ENCODE measurements around the gene NR3C1. TPM values are rescaled to one million over a fixed set of nuclear protein-coding genes. Genes with fewer than 3 reads are reported as not detected.

The NR3C1 gene
- polyA plus RNA-seq, 1 donor from 2014 or later = 2.3 TPM

DNA sequence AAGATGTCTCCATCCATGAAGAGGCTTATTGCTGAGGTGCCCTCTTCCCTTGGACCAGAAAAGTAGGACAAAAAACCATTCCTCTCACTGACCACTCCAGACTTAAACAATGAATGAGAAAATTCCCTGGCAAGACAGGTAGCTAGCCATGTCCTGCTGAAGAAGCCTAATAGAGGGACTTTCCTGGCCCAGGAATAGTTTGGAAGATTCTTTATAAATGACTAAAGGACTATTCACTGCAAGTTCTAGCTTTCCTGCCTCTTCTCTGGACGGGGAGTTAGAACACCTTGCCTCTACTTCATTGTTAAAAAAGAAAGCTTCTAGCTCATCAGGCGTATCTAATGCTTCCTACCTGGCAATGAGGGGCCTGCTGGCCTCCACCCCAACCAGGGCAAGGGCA lies 153.6 kb downstream of the NR3C1 start:
- no peak overlapping the region for H3K27ac ChIP-seq (ENCODE audit: low read length)
- TF ChIP-seq RAD21 (conservative IDR thresholded peaks at IDR 0.05) (no peak), POLR2AphosphoS5 (IDR thresholded peaks at IDR 0.05) (no peak), TAF1 (IDR thresholded peaks at IDR 0.05; ENCODE audit: low read depth) (no peak), SMC3 (conservative IDR thresholded peaks at IDR 0.05; ENCODE audit: poor library complexity) (no peak), EP300 (conservative IDR thresholded peaks at IDR 0.05; ENCODE audit: poor library complexity, severe bottlenecking) (no peak)
- no peaks in the 10 kb centered on the region for H3K9me3 ChIP-seq (ENCODE audit: low read length)
- H4K20me1 ChIP-seq (ENCODE audit: insufficient read depth) = no peaks in the 10 kb centered on the region
- no peaks in the 10 kb centered on the region for H3K27me3 ChIP-seq (ENCODE audit: insufficient read depth, low read depth, low read length)
- H2AFZ ChIP-seq (ENCODE audit: low read depth, low read length) = no peak overlapping the region
- H3K9me2 ChIP-seq (ENCODE audit: insufficient read depth, low read length) = no peaks in the 10 kb centered on the region
- H3K9ac ChIP-seq (ENCODE audit: low read length) = no peak overlapping the region
- no peaks in the 10 kb centered on the region for H3K79me2 ChIP-seq (replicated peaks; ENCODE audit: insufficient read depth, low read length)
- no peaks in the 10 kb centered on the region for H3K36me3 ChIP-seq (ENCODE audit: insufficient read depth, low read length)
- no peak overlapping the region for H3K4me3 ChIP-seq (ENCODE audit: low read length)
- no peaks in the 10 kb centered on the region for H3F3A ChIP-seq (ENCODE audit: insufficient read depth, low read length, poor library complexity, severe bottlenecking)
- H3K4me2 ChIP-seq (ENCODE audit: low read length) = no peak overlapping the region

DNA sequence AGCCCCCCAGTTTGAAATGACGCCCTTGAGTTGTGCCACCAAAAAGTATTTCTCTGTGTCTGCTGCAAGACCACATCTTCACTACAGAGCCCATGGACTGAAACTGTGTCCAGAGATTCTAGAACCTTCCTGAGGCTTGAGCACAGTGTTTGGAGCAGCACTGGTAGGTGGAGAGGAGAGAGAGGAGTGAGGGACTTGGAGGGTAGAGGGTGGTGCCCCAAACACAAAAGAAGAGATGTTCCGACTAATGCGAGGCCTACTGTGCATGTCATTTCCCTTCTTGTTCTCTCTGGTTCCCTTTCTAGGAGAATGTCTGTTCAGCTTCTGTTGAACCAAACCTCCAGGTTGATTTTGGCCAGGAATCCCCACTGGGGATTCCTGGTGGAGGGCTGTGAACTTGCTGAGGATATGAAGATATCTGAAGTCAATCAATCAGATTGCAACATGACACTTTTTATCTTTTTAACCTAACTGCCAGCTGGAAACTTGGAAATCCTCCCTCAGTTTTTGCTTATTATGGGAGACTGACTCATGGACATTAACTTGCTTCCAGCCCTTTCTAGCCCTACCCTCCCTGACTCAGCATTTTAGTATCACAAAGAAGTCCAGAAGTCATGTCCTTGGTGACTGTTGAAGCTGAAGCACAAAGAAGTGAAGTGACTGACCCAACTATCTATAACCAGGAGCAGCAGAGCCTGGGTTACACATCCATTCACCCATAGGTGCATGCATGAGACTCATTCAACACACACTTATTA lies 154.5 kb downstream of the NR3C1 start:
- H2AFZ ChIP-seq (ENCODE audit: low read depth, low read length) = no peak overlapping the region
- no peak overlapping the region for H3K4me3 ChIP-seq (ENCODE audit: low read length)
- no peaks in the 10 kb centered on the region for H3K79me2 ChIP-seq (replicated peaks; ENCODE audit: insufficient read depth, low read length)
- H3K27me3 ChIP-seq (ENCODE audit: insufficient read depth, low read depth, low read length) = no peaks in the 10 kb centered on the region
- no peaks in the 10 kb centered on the region for H3K9me3 ChIP-seq (ENCODE audit: low read length)
- no peaks in the 10 kb centered on the region for H3K9me2 ChIP-seq (ENCODE audit: insufficient read depth, low read length)
- H4K20me1 ChIP-seq (ENCODE audit: insufficient read depth) = no peaks in the 10 kb centered on the region
- no peaks in the 10 kb centered on the region for H3K36me3 ChIP-seq (ENCODE audit: insufficient read depth, low read length)
- H3K9ac ChIP-seq (ENCODE audit: low read length) = no peak overlapping the region
- no peak for TF ChIP-seq RAD21 (conservative IDR thresholded peaks at IDR 0.05)
- TF ChIP-seq, protein P1, sequence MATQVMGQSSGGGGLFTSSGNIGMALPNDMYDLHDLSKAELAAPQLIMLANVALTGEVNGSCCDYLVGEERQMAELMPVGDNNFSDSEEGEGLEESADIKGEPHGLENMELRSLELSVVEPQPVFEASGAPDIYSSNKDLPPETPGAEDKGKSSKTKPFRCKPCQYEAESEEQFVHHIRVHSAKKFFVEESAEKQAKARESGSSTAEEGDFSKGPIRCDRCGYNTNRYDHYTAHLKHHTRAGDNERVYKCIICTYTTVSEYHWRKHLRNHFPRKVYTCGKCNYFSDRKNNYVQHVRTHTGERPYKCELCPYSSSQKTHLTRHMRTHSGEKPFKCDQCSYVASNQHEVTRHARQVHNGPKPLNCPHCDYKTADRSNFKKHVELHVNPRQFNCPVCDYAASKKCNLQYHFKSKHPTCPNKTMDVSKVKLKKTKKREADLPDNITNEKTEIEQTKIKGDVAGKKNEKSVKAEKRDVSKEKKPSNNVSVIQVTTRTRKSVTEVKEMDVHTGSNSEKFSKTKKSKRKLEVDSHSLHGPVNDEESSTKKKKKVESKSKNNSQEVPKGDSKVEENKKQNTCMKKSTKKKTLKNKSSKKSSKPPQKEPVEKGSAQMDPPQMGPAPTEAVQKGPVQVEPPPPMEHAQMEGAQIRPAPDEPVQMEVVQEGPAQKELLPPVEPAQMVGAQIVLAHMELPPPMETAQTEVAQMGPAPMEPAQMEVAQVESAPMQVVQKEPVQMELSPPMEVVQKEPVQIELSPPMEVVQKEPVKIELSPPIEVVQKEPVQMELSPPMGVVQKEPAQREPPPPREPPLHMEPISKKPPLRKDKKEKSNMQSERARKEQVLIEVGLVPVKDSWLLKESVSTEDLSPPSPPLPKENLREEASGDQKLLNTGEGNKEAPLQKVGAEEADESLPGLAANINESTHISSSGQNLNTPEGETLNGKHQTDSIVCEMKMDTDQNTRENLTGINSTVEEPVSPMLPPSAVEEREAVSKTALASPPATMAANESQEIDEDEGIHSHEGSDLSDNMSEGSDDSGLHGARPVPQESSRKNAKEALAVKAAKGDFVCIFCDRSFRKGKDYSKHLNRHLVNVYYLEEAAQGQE (IDR thresholded peaks at IDR 0.05; ENCODE audit: borderline replicate concordance) = no peak
- TF ChIP-seq, protein P2, sequence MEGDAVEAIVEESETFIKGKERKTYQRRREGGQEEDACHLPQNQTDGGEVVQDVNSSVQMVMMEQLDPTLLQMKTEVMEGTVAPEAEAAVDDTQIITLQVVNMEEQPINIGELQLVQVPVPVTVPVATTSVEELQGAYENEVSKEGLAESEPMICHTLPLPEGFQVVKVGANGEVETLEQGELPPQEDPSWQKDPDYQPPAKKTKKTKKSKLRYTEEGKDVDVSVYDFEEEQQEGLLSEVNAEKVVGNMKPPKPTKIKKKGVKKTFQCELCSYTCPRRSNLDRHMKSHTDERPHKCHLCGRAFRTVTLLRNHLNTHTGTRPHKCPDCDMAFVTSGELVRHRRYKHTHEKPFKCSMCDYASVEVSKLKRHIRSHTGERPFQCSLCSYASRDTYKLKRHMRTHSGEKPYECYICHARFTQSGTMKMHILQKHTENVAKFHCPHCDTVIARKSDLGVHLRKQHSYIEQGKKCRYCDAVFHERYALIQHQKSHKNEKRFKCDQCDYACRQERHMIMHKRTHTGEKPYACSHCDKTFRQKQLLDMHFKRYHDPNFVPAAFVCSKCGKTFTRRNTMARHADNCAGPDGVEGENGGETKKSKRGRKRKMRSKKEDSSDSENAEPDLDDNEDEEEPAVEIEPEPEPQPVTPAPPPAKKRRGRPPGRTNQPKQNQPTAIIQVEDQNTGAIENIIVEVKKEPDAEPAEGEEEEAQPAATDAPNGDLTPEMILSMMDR (IDR thresholded peaks at IDR 0.05; ENCODE audit: poor library complexity, severe bottlenecking) = no peak
- TF ChIP-seq EZH2 (IDR thresholded peaks at IDR 0.05; ENCODE audit: borderline replicate concordance, insufficient read depth, low read length, poor library complexity, severe bottlenecking) = no peak
- TF ChIP-seq TAF1 (IDR thresholded peaks at IDR 0.05; ENCODE audit: low read depth) = no peak
- no peak for TF ChIP-seq SMC3 (conservative IDR thresholded peaks at IDR 0.05; ENCODE audit: poor library complexity)
- TF ChIP-seq EP300 (conservative IDR thresholded peaks at IDR 0.05; ENCODE audit: poor library complexity, severe bottlenecking) = no peak
- no peak for TF ChIP-seq POLR2AphosphoS5 (IDR thresholded peaks at IDR 0.05)
- TF ChIP-seq MXI1 (conservative IDR thresholded peaks at IDR 0.05; ENCODE audit: poor library complexity, severe bottlenecking) = no peak
- H3F3A ChIP-seq (ENCODE audit: insufficient read depth, low read length, poor library complexity, severe bottlenecking) = no peaks in the 10 kb centered on the region
- no peak overlapping the region for H3K4me2 ChIP-seq (ENCODE audit: low read length)
- H3K27ac ChIP-seq (ENCODE audit: low read length) = no peak overlapping the region

Data from neural cell (in vitro differentiated cells).